Loucy (cell line): Measurements from ENCODE around the gene ZDHHC4.
A peak's percentile ranks its signal among the peaks of the same experiment; 100 is the strongest.

Experiments
- H2AFZ ChIP-seq: fragments of 200-600 bp; sonication (generic); 2 replicates; pipeline ENCODE4 v1.6.0; 2016; ENCODE audit warnings: antibody characterized with exemption, mild to moderate bottlenecking, low read length, moderate library complexity
- H3F3A ChIP-seq: fragments of 200-600 bp; 2 replicates; pipeline ENCODE4 v1.6.0; 2016; ENCODE audit warnings: antibody characterized with exemption, low read depth, mild to moderate bottlenecking
- H3K27me3 ChIP-seq: fragments of 200-600 bp; sonication (generic); 2 replicates; pipeline ENCODE4 v1.6.1; 2014; ENCODE audit warnings: low read length, mild to moderate bottlenecking; ENCODE audit not compliant: insufficient read depth, poor library complexity, severe bottlenecking
- H3K36me3 ChIP-seq: fragments of 200-600 bp; sonication (generic); 2 replicates; pipeline ENCODE4 v1.6.1; 2016; ENCODE audit warnings: low read length; ENCODE audit not compliant: insufficient read depth
- H3K4me1 ChIP-seq: fragments of 200-600 bp; sonication (generic); 2 replicates; pipeline ENCODE4 v1.5.1; 2014; ENCODE audit warnings: low read length, mild to moderate bottlenecking; ENCODE audit not compliant: insufficient read depth, poor library complexity, severe bottlenecking
- H3K4me2 ChIP-seq: fragments of 200-600 bp; sonication (generic); 2 replicates; pipeline ENCODE4 v1.6.0; 2014; ENCODE audit warnings: antibody characterized with exemption, low read length, low read depth, mild to moderate bottlenecking; ENCODE audit not compliant: poor library complexity, severe bottlenecking
- H3K4me3 ChIP-seq: fragments of 200-600 bp; sonication (generic); 2 replicates; pipeline ENCODE4 v1.5.1; 2014; ENCODE audit warnings: low read length, mild to moderate bottlenecking, mixed read lengths; ENCODE audit not compliant: poor library complexity, severe bottlenecking
- H3K79me2 ChIP-seq: fragments of 200-600 bp; sonication (generic); 2 replicates; pipeline ENCODE4 v1.6.1; 2014; ENCODE audit warnings: low read length; ENCODE audit not compliant: insufficient read depth
- H3K9ac ChIP-seq: fragments of 200-600 bp; sonication (generic); 2 replicates; pipeline ENCODE4 v1.6.0; 2014; ENCODE audit warnings: mild to moderate bottlenecking, low read depth, low read length, moderate library complexity; ENCODE audit not compliant: poor library complexity, severe bottlenecking
- H3K9me2 ChIP-seq: fragments of 200-600 bp; sonication (generic); replicated peaks from 2 replicates; pipeline ENCODE4 v1.6.1; 2016; ENCODE audit warnings: low read depth, low read length, mixed read lengths
- H3K9me3 ChIP-seq: fragments of 200-600 bp; sonication (generic); 2 replicates; pipeline ENCODE4 v1.6.1; 2014; ENCODE audit warnings: mild to moderate bottlenecking, antibody characterized with exemption, low read length, low read depth; ENCODE audit not compliant: insufficient read depth
- H4K20me1 ChIP-seq: fragments of 200-600 bp; sonication (generic); 2 replicates; pipeline ENCODE4 v1.6.0; 2014; ENCODE audit warnings: antibody characterized with exemption, low read length, mild to moderate bottlenecking; ENCODE audit not compliant: insufficient read depth, poor library complexity, severe bottlenecking
- CTCF ChIP-seq: fragments of 200-600 bp; sonication (generic); conservative IDR thresholded peaks from 2 replicates; pipeline ENCODE4 v1.5.1; 2014; ENCODE audit warnings: mild to moderate bottlenecking, antibody characterized with exemption, low read length
- EZH2phosphoT487 ChIP-seq: fragments of 200-600 bp; IDR thresholded peaks from 2 replicates; pipeline ENCODE4 v1.6.1; 2018; ENCODE audit warnings: antibody characterized with exemption, mild to moderate bottlenecking, moderate library complexity, borderline replicate concordance

ZDHHC4 gene

GRCh38 chr7:6616854-6617643 lies 39.8 kb downstream of the ZDHHC4 start:
- peaks cover 21% of the 10 kb centered on the region for H3K4me1 ChIP-seq
- H3K9me2 ChIP-seq, result no peaks in the 10 kb centered on the region
- H3K4me2 ChIP-seq, result peak overlapping the region; percentile 69
- TF ChIP-seq EZH2phosphoT487, result no peak
- no peak for TF ChIP-seq CTCF
- H3K27me3 ChIP-seq, result no peaks in the 10 kb centered on the region
- no peaks in the 10 kb centered on the region; the same call in 1 of the 2 replicates for H3F3A ChIP-seq
- no peaks in the 10 kb centered on the region; the same call in 1 of the 2 replicates for H3K79me2 ChIP-seq
- no peaks in the 10 kb centered on the region for H3K9me3 ChIP-seq
- H3K4me3 ChIP-seq, result no peak overlapping the region
- H3K9ac ChIP-seq, result no peak overlapping the region
- H4K20me1 ChIP-seq, result no peaks in the 10 kb centered on the region
- H2AFZ ChIP-seq, result no peak overlapping the region
- H3K36me3 ChIP-seq, result no peaks in the 10 kb centered on the region; the same call in 1 of the 2 replicates

DNA sequence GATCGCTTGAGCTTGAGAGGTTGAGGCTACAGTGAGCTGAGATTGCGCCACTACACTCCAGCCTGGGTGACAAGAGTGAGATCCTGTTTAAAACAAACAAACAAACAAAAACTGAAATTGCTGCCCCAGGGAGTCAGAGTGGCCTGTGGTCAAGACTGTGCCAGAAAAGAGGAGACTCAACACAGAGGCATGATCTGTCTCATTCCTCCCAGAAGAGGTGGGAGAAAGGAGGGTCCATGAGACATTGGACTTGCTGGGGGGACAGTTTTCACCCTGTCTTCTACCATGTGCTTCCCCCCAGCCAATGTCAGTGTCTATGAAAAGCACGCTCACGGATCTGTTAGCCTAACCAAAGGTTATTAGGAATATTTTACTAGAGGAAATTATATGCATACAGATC lies 41.4 kb downstream of the ZDHHC4 start:
- Histone ChIP-seq H3K9me2 (no peaks in the 10 kb centered on the region), H3K4me2 (no peak overlapping the region), H2AFZ (no peak overlapping the region), H3K9ac (no peak overlapping the region), H3K9me3 (no peaks in the 10 kb centered on the region), H3K4me1 (peaks cover 28% of the 10 kb centered on the region), H3K27me3 (no peaks in the 10 kb centered on the region), H3K79me2 (no peaks in the 10 kb centered on the region; the same call in 1 of the 2 replicates), H3F3A (no peaks in the 10 kb centered on the region; the same call in 1 of the 2 replicates), H4K20me1 (no peaks in the 10 kb centered on the region), H3K36me3 (no peaks in the 10 kb centered on the region; the same call in 1 of the 2 replicates), H3K4me3 (no peak overlapping the region)
- TF ChIP-seq CTCF (no peak), EZH2phosphoT487 (no peak)

- Histone ChIP-seq H3K4me1 (peaks cover 35% of the 10 kb centered on the region), H3K9me2 (no peaks in the 10 kb centered on the region), H3K9ac (no peak overlapping the region), H3F3A (no peaks in the 10 kb centered on the region), H3K36me3 (no peaks in the 10 kb centered on the region; the same call in 1 of the 2 replicates), H3K79me2 (no peaks in the 10 kb centered on the region; the same call in 1 of the 2 replicates), H3K4me2 (no peak overlapping the region), H3K27me3 (no peaks in the 10 kb centered on the region), H3K9me3 (no peaks in the 10 kb centered on the region), H2AFZ (no peak overlapping the region), H3K4me3 (no peak overlapping the region), H4K20me1 (no peaks in the 10 kb centered on the region)
- TF ChIP-seq EZH2phosphoT487 (no peak), CTCF (no peak)
These were observed 42.7 kb downstream of the ZDHHC4 start for GRCh38 chr7:6619961-6620360.
